OCI-LY1 (cell line): ENCODE results near the gene FRAS1.

Experiments
- H2AFZ ChIP-seq: fragments of 200-600 bp; sonication (generic), shearing (Covaris generic); 2 replicates; pipeline ENCODE4 v1.6.0; 2014; ENCODE audit warnings: antibody characterized with exemption, mild to moderate bottlenecking, low read length
- H3F3A ChIP-seq: fragments of 200-600 bp; sonication (generic), shearing (Covaris generic); 2 replicates; pipeline ENCODE4 v1.6.0; 2014; ENCODE audit warnings: mild to moderate bottlenecking, antibody characterized with exemption, low read length, moderate library complexity; ENCODE audit not compliant: insufficient read depth
- H3K27ac ChIP-seq: fragments of 200-600 bp; sonication (generic); 2 replicates; pipeline ENCODE4 v1.5.1; 2014; ENCODE audit warnings: low read length, mixed run types, mild to moderate bottlenecking, low read depth; ENCODE audit not compliant: poor library complexity, severe bottlenecking
- H3K27me3 ChIP-seq: fragments of 200-600 bp; sonication (generic); 2 replicates; pipeline ENCODE4 v1.6.0; 2014; ENCODE audit warnings: antibody characterized with exemption, mild to moderate bottlenecking, low read length, moderate library complexity; ENCODE audit not compliant: insufficient read depth
- H3K36me3 ChIP-seq: fragments of 200-600 bp; sonication (generic); 2 replicates; pipeline ENCODE4 v1.6.1; 2014; ENCODE audit warnings: mild to moderate bottlenecking, antibody characterized with exemption, low read length, moderate library complexity, mixed read lengths; ENCODE audit not compliant: insufficient read depth
- H3K4me1 ChIP-seq: fragments of 200-600 bp; sonication (generic); 2 replicates; pipeline ENCODE4 v1.5.1; 2014; ENCODE audit warnings: mild to moderate bottlenecking, low read length, moderate library complexity; ENCODE audit not compliant: insufficient read depth, severe bottlenecking
- H3K4me2 ChIP-seq: fragments of 200-600 bp; sonication (generic), shearing (Covaris generic); 2 replicates; pipeline ENCODE4 v1.6.1; 2014; ENCODE audit warnings: low read length
- H3K4me3 ChIP-seq: fragments of 200-600 bp; sonication (generic); 2 replicates; pipeline ENCODE4 v1.5.1; 2014; ENCODE audit warnings: low read length, low read depth, mild to moderate bottlenecking, mixed read lengths; ENCODE audit not compliant: poor library complexity, severe bottlenecking
- H3K79me2 ChIP-seq: fragments of 200-600 bp; shearing (Covaris generic); 2 replicates; pipeline ENCODE4 v1.6.1; 2016; ENCODE audit warnings: mixed run types, low read length, mixed read lengths; ENCODE audit not compliant: insufficient read depth
- H3K9ac ChIP-seq: fragments of 200-600 bp; sonication (generic), shearing (Covaris generic); 2 replicates; pipeline ENCODE4 v1.6.1; 2014; ENCODE audit warnings: mild to moderate bottlenecking, low read length, mixed read lengths
- H3K9me2 ChIP-seq: fragments of 200-600 bp; sonication (generic), shearing (Covaris generic); 2 replicates; pipeline ENCODE4 v1.6.1; 2014; ENCODE audit warnings: low read depth, mild to moderate bottlenecking, low read length, mixed read lengths
- H3K9me3 ChIP-seq: fragments of 200-600 bp; shearing (Covaris generic); 2 replicates; pipeline ENCODE4 v1.6.1; 2014; ENCODE audit warnings: low read length, mixed read lengths
- H4K20me1 ChIP-seq: fragments of 200-600 bp; sonication (generic), shearing (Covaris generic); 2 replicates; pipeline ENCODE4 v1.6.0; 2016; ENCODE audit warnings: mild to moderate bottlenecking, low read length; ENCODE audit not compliant: insufficient read depth
- CTCF ChIP-seq: fragments of 200-600 bp; sonication (generic), shearing (Covaris generic); IDR thresholded peaks from 2 replicates; pipeline ENCODE4 v1.5.1; 2017; ENCODE audit warnings: mild to moderate bottlenecking, antibody characterized with exemption, low read length, moderate library complexity, mixed read lengths
- EZH2 ChIP-seq: fragments of 200-600 bp; sonication (generic), shearing (Covaris generic); IDR thresholded peaks from 2 replicates; pipeline ENCODE4 v1.8.0; 2017; ENCODE audit warnings: borderline replicate concordance, mixed run types, mild to moderate bottlenecking, antibody characterized with exemption, low read length, moderate library complexity, mixed read lengths

The FRAS1 gene

GRCh38 chr4:78162342-78162741 is 105.2 kb downstream of the FRAS1 start:
- TF ChIP-seq EZH2 (no peak), CTCF (no peak)
- Histone ChIP-seq H3K79me2 (no peaks in the 10 kb centered on the region), H3K4me2 (no peak overlapping the region)

GRCh38 chr4:78162821-78163220 is 105.7 kb downstream of the FRAS1 start:
- Histone ChIP-seq H3K27ac (no peak overlapping the region), H2AFZ (no peak overlapping the region), H3K79me2 (no peaks in the 10 kb centered on the region), H3K4me3 (no peak overlapping the region), H3K27me3 (no peaks in the 10 kb centered on the region), H3K4me2 (no peak overlapping the region), H3K9me2 (no peaks in the 10 kb centered on the region), H3K9me3 (no peaks in the 10 kb centered on the region), H4K20me1 (no peaks in the 10 kb centered on the region), H3K9ac (no peak overlapping the region), H3K36me3 (no peaks in the 10 kb centered on the region), H3K4me1 (no peaks in the 10 kb centered on the region), H3F3A (no peaks in the 10 kb centered on the region)
- TF ChIP-seq EZH2 (no peak), CTCF (no peak)

More at GRCh38 chr4:78162342-78162741, 105.2 kb downstream of the FRAS1 start:
- Histone ChIP-seq H3K9ac (no peak overlapping the region), H3K27me3 (no peaks in the 10 kb centered on the region), H3K27ac (no peak overlapping the region), H3K4me1 (no peaks in the 10 kb centered on the region), H3K9me3 (no peaks in the 10 kb centered on the region), H3K36me3 (no peaks in the 10 kb centered on the region), H3K9me2 (no peaks in the 10 kb centered on the region), H4K20me1 (no peaks in the 10 kb centered on the region), H3K4me3 (no peak overlapping the region), H3F3A (no peaks in the 10 kb centered on the region), H2AFZ (no peak overlapping the region)

- Histone ChIP-seq H3K27me3 (no peaks in the 10 kb centered on the region), H3K9me2 (no peaks in the 10 kb centered on the region), H4K20me1 (no peaks in the 10 kb centered on the region), H3K9me3 (no peaks in the 10 kb centered on the region), H3K4me1 (no peaks in the 10 kb centered on the region), H3K4me3 (no peak overlapping the region), H3K4me2 (no peak overlapping the region), H3F3A (no peaks in the 10 kb centered on the region), H3K79me2 (no peaks in the 10 kb centered on the region), H3K27ac (no peak overlapping the region), H2AFZ (no peak overlapping the region), H3K36me3 (no peaks in the 10 kb centered on the region), H3K9ac (no peak overlapping the region)
- TF ChIP-seq CTCF (no peak), EZH2 (no peak)
Measured at GRCh38 chr4:78165758-78166157, 108.6 kb downstream of the FRAS1 start.
